Stomach (tissue), 9 donors: ENCODE results near the gene TMEM42. TPM values are rescaled to one million over a fixed set of nuclear protein-coding genes. Genes with fewer than 3 reads are reported as not detected.
A peak's percentile ranks its signal among the peaks of the same experiment; 100 is the strongest.

Source experiments
- DNase-seq, 2 donors: peaks; one replicate each; pipeline versions ENCODE4 v3.0.0 to v3.0.0-alpha.2; 2013 to 2019
- H3K27ac ChIP-seq, 5 donors: fragments of 200-600 bp in 4 of 5; sonication (generic) in 4 of 5; one replicate each; pipeline ENCODE4 v1.5.1; 2013 to 2019; ENCODE audit warnings: mild to moderate bottlenecking in 1 of 5, moderate library complexity in 1 of 5
- H3K27me3 ChIP-seq, 3 donors: fragments of 200-600 bp; sonication (generic); one replicate each; pipeline ENCODE4 v1.5.1; 2017 to 2019; ENCODE audit warnings: mixed run types in 1 of 3
- H3K36me3 ChIP-seq, 4 donors: fragments of 200-600 bp; sonication (generic); 1 replicate in 3 of 4; 2 replicates in 1 of 4; pipeline ENCODE4 v1.5.1; 2016 to 2019
- H3K4me1 ChIP-seq, 4 donors: fragments of 200-600 bp; sonication (generic); one replicate each; pipeline ENCODE4 v1.5.1; 2016 to 2019
- H3K4me3 ChIP-seq, 4 donors: fragments of 200-600 bp; sonication (generic) in 3 of 4; one replicate each; pipeline ENCODE4 v1.5.1; 2016 to 2019; ENCODE audit warnings: mild to moderate bottlenecking in 1 of 4
- H3K9me3 ChIP-seq, 4 donors: fragments of 200-600 bp; sonication (generic); one replicate each; pipeline ENCODE4 v1.5.1; 2016 to 2019
- CTCF ChIP-seq, 7 experiments: fragments of 450-650 bp in 4 of 7; fragments of 200-600 bp in 3 of 7; sonication (generic) in 3 of 7; IDR thresholded peaks; one replicate each; pipeline ENCODE4 v1.5.1; 2016 to 2019; ENCODE audit warnings: antibody characterized with exemption in 7 of 7, control low read depth in 2 of 7, mild to moderate bottlenecking in 1 of 7
- EP300 ChIP-seq: sonication (generic); formaldehyde crosslinking; IDR thresholded peaks from one replicate; pipeline ENCODE4 v1.6.1; 2017; ENCODE audit warnings: antibody characterized with exemption
- POLR2A ChIP-seq, 4 donors: fragments of 450-650 bp; IDR thresholded peaks; one replicate each; pipeline ENCODE4 v1.6.1; 2016; ENCODE audit warnings: antibody characterized with exemption in 4 of 4, control low read depth in 2 of 4, mild to moderate bottlenecking in 1 of 4, moderate library complexity in 1 of 4
- POLR2AphosphoS5 ChIP-seq, 3 donors: sonication (generic); formaldehyde crosslinking; IDR thresholded peaks; one replicate each; pipeline ENCODE4 v1.6.1; 2016; ENCODE audit warnings: antibody characterized with exemption in 3 of 3
- WGBS, 5 donors: extraction: QIAGEN DNeasy Blood & Tissue Kit in 3 of 5; methylation state at CpG; one replicate each; pipeline versions ENCODE4 v1.1.5 to v1.1.7; 2013 to 2018; 5-methylcytosine and 5-hydroxymethylcytosine counted together
- intact Hi-C: fragments of 100-400 bp; cut with DNase I; formaldehyde crosslinking; loops from one replicate; pipeline ENCODE4 v1.15.1; 2023; ENCODE audit warnings: low total_unique reads
- polyA plus RNA-seq, 3 donors: library from polyadenylated mRNA; stranded (reverse); fragments of 200-250 nt; gene quantifications; one replicate each; pipeline ENCODE4 v1.2.3, GENCODE V29; 2013
- total RNA-seq, 5 donors: library from RNA; depleted of rRNA; stranded (reverse); fragments of >200 nt; gene quantifications; one replicate each; pipeline versions ENCODE4 v1.1.0 to v1.2.3, GENCODE V29; 2014 to 2016
- donor health status: healthy with polysubstance abuse.
- donor health status: Bipolar disorder and iron deficiency.
- donor health status: healthy.

The TMEM42 gene
- total and polyA plus RNA-seq, 8 donors, result 7.2 to 21.4 (median 17.2) TPM

GRCh38 chr3:44862226-44862637, 520 bp downstream of the TMEM42 start:
- no peak for DNase-seq
- WGBS, 5 donors, result 0 to 4% (median 0%) methylated on average over 11 to 25 of the region's 25 CpGs
- peaks cover 0 to 1% (median under 1%) of the 10 kb centered on the region in 4 donors for H3K9me3 ChIP-seq
- intact Hi-C loops, result no loop called here
- peaks cover 0 to 18% (median 5%) of the 10 kb centered on the region in 4 donors for H3K36me3 ChIP-seq
- H3K4me3 ChIP-seq, result peak overlapping the region; percentile 57 to 78 (median 68)
- no peaks in the 10 kb centered on the region for H3K27me3 ChIP-seq
- TF ChIP-seq CTCF (IDR thresholded peaks at IDR 0.05) (no peak), EP300 (no peak), POLR2A (IDR thresholded peaks at IDR 0.05) (no peak), POLR2AphosphoS5 (IDR thresholded peaks at IDR 0.05) (no peak)
- peak overlapping the region; percentile 91 to 97 (median 94) for H3K27ac ChIP-seq
- peaks cover 8 to 40% (median 22%) of the 10 kb centered on the region in 4 donors for H3K4me1 ChIP-seq

GRCh38 chr3:44865272-44866035, 3.7 kb downstream of the TMEM42 start:
- WGBS, 5 donors, result 84 to 92% (median 87%) methylated on average over 6 to 7 of the region's 7 CpGs

GRCh38 chr3:44867421-44868111, 5.9 kb downstream of the TMEM42 start:
- Histone ChIP-seq H3K27me3 (no peaks in the 10 kb centered on the region), H3K4me1 (peaks cover 4 to 43% (median 16%) of the 10 kb centered on the region in 4 donors), H3K9me3 (no peaks in the 10 kb centered on the region), H3K36me3 (peaks cover 0 to 18% (median 5%) of the 10 kb centered on the region in 4 donors), H3K4me3 (no peak overlapping the region), H3K27ac (no peak overlapping the region)
- 64 to 86% (median 78%) methylated on average over 7 of the region's 7 CpGs for WGBS, 5 donors
- intact Hi-C loops, result no loop called here
- DNase-seq, result no peak
- no peak for TF ChIP-seq EP300
- TF ChIP-seq CTCF (IDR thresholded peaks at IDR 0.05), result no peak
- no peak for TF ChIP-seq POLR2A (IDR thresholded peaks at IDR 0.05)
- TF ChIP-seq POLR2AphosphoS5 (IDR thresholded peaks at IDR 0.05), result no peak

More at GRCh38 chr3:44865272-44866035, 3.7 kb downstream of the TMEM42 start:
- no peak overlapping the region for H3K4me3 ChIP-seq
- no peaks in the 10 kb centered on the region for H3K9me3 ChIP-seq
- no peak overlapping the region for H3K27ac ChIP-seq
- no peak for DNase-seq
- TF ChIP-seq POLR2A (IDR thresholded peaks at IDR 0.05), result no peak
- peaks cover 8 to 48% (median 26%) of the 10 kb centered on the region in 4 donors for H3K4me1 ChIP-seq
- H3K27me3 ChIP-seq, result no peaks in the 10 kb centered on the region
- H3K36me3 ChIP-seq, result peaks cover 0 to 18% (median 5%) of the 10 kb centered on the region in 4 donors
- intact Hi-C loops, result no loop called here

- Histone ChIP-seq H3K4me3 (no peak overlapping the region), H3K27me3 (no peaks in the 10 kb centered on the region), H3K36me3 (peaks cover 0 to 11% (median 2%) of the 10 kb centered on the region in 4 donors), H3K9me3 (no peaks in the 10 kb centered on the region), H3K4me1 (peaks cover 0 to 19% (median 6%) of the 10 kb centered on the region in 4 donors), H3K27ac (no peak overlapping the region)
- TF ChIP-seq POLR2AphosphoS5 (IDR thresholded peaks at IDR 0.05) (peak in 1 of 3 donors; percentile 60), POLR2A (IDR thresholded peaks at IDR 0.05) (no peak)
- 31 to 56% (median 47%) methylated on average over 8 of the region's 8 CpGs for WGBS, 5 donors
- peak; percentile 16 to 88 for DNase-seq
- intact Hi-C loops, result no loop called here
These were observed 8.8 kb downstream of the TMEM42 start for GRCh38 chr3:44870375-44871061.

- Histone ChIP-seq H3K27ac (no peak within 1 kb of the TSS), H3K4me1 (peaks cover 0 to 9% (median 6%) of the 10 kb centered on the region in 4 donors), H3K9me3 (no peaks in the 10 kb centered on the region), H3K27me3 (no peaks in the 10 kb centered on the region), H3K4me3 (no peak within 1 kb of the TSS), H3K36me3 (no peaks in the 10 kb centered on the region)
- intact Hi-C loops, result no loop called here
- 82 to 87% (median 84%) methylated on average over 5 of the region's 5 CpGs for WGBS, 5 donors
- no peak for TF ChIP-seq POLR2AphosphoS5 (IDR thresholded peaks at IDR 0.05)
- TF ChIP-seq POLR2A (IDR thresholded peaks at IDR 0.05), result no peak
- no peak for TF ChIP-seq EP300
- no peak for TF ChIP-seq CTCF (IDR thresholded peaks at IDR 0.05)
- DNase-seq, result no peak
These were observed 12.6 kb downstream of the TMEM42 start, which contains the start of gene TGM4 for GRCh38 chr3:44874308-44874707. Gene TGM4, plus strand, starts transcription at chr3:44874608. Its CDS starts 71 bp downstream, at chr3:44874679.
